Pancreas (tissue), 10 donors: ENCODE measurements around the gene CSK. TPM values are rescaled to one million over a fixed set of nuclear protein-coding genes. Genes with fewer than 3 reads are reported as not detected.

ENCODE experiments used
- ATAC-seq, 4 donors: fragments of 200-7000 bp; cut with Tn5 transposase; one replicate each; pipeline versions ENCODE4 v1.8.0 to v1.9.1; 2020; ENCODE audit warnings: mild to moderate bottlenecking in 4 of 4, moderate library complexity in 4 of 4
- DNase-seq, 6 donors: peaks; one replicate each; pipeline ENCODE4 v3.0.0-alpha.2; 2020
- FAIRE-seq: peaks from 2 replicates; lab custom pipeline; 2012; peaks lifted over from hg19 to GRCh38; lab: Jason Lieb, UNC
- H3K27ac ChIP-seq, 4 donors: fragments of 200-600 bp; sonication (generic); 1 replicate in 3 of 4; 2 replicates in 1 of 4; pipeline versions ENCODE4 v1.5.0 to v1.8.0; 2020
- H3K27me3 ChIP-seq, 4 donors: fragments of 200-600 bp; one replicate each; pipeline ENCODE4 v1.8.0; 2021
- H3K36me3 ChIP-seq, 3 donors: fragments of 200-600 bp; sonication (generic) in 1 of 3; one replicate each; pipeline versions ENCODE4 v1.5.0 to v1.8.0; 2020 to 2021
- H3K4me1 ChIP-seq, 3 donors: fragments of 200-600 bp; one replicate each; pipeline ENCODE4 v1.8.0; 2021
- H3K4me3 ChIP-seq, 4 donors: fragments of 200-600 bp; sonication (generic) in 2 of 4; one replicate each; pipeline versions ENCODE4 v1.5.0 to v1.8.0; 2020 to 2021
- H3K9me3 ChIP-seq, 4 donors: fragments of 200-600 bp; one replicate each; pipeline ENCODE4 v1.8.0; 2021
- CTCF ChIP-seq, 4 donors: fragments of 200-600 bp; sonication (generic) in 3 of 4; IDR thresholded peaks; one replicate each; pipeline versions ENCODE4 v1.5.0 to v1.8.0; 2021; ENCODE audit warnings: antibody characterized with exemption in 4 of 4
- WGBS, 2 donors: extraction: QIAGEN DNeasy Blood & Tissue Kit; methylation state at CpG; one replicate each; pipeline ENCODE4 v1.1.7; 2013; 5-methylcytosine and 5-hydroxymethylcytosine counted together
- intact Hi-C, 3 donors: fragments of 100-400 bp; cut with DNase I; formaldehyde crosslinking; loops; one replicate each; pipeline versions ENCODE4 v1.11.1 to v1.14.2; 2022
- polyA plus RNA-seq, 2 donors: library from polyadenylated mRNA; stranded (reverse); fragments of 200-250 nt; gene quantifications; one replicate each; pipeline ENCODE4 v1.2.3, GENCODE V29; 2013
- total RNA-seq, 6 donors: library from RNA; stranded (reverse); fragmentation: NEBNext Ultra II Directional in 4 of 6; extraction: Animal tissue kit (Norgen Biotek cat#: 25700) in 4 of 6; gene quantifications; one replicate each; pipeline versions ENCODE4 v1.2.1 to v1.2.4, GENCODE V29; 2021 to 2023
- donor health status: healthy with polysubstance abuse.
- donor health status: DM: no; HTN: no; CAD: no; lungs with moderate emphysema.
- donor health status: DM: no; HTN: no; CAD: no.
- donor health status: control.
- donor health status: control.
- donor health status: Bipolar disorder and iron deficiency.
- donor health status: DM: yes; HTN: yes; CAD: no.
- donor health status: DM: no; HTN: no; CAD: no.
- donor health status: DM: no; HTN: no; CAD: no.
- donor health status: DM: yes; HTN: yes; CAD: no.

Gene CSK
- total and polyA plus RNA-seq, 8 donors: 8.5 to 35.1 (median 16.2) TPM

GRCh38 chr15:74769463-74770025 lies 12.3 kb upstream of the CSK start:
- DNase-seq: no peak
- Histone ChIP-seq H3K36me3 (no peaks in the 10 kb centered on the region), H3K9me3 (no peaks in the 10 kb centered on the region), H3K27me3 (no peaks in the 10 kb centered on the region), H3K4me3 (no peak overlapping the region), H3K27ac (no peak overlapping the region), H3K4me1 (no peaks in the 10 kb centered on the region)
- intact Hi-C loops: loop anchor here (2.0 to 10.0 kb wide), 4 partner anchors 135 to 183 kb away; no protein-coding TSS in a partner anchor
- no peak for ATAC-seq
- TF ChIP-seq CTCF (IDR thresholded peaks at IDR 0.05): no peak
- FAIRE-seq: no peak
- WGBS, 2 donors: 46 to 47% methylated on average over 7 of the region's 7 CpGs

GRCh38 chr15:74770211-74770903 lies 11.5 kb upstream of the CSK start:
- H3K4me3 ChIP-seq: no peak overlapping the region
- FAIRE-seq (no peak), ATAC-seq (no peak), DNase-seq (peak in 1 of 6 donors; percentile 16)
- no peak for TF ChIP-seq CTCF (IDR thresholded peaks at IDR 0.05)
- intact Hi-C loops: loop anchor here (5.0 to 10.0 kb wide), 2 partner anchors 174 to 182 kb away; no protein-coding TSS in a partner anchor
- H3K27ac ChIP-seq: no peak overlapping the region
- no peaks in the 10 kb centered on the region for H3K27me3 ChIP-seq
- H3K9me3 ChIP-seq: no peaks in the 10 kb centered on the region
- 39 to 55% methylated on average over 4 of the region's 4 CpGs for WGBS, 2 donors
- H3K36me3 ChIP-seq: no peaks in the 10 kb centered on the region
- H3K4me1 ChIP-seq: no peaks in the 10 kb centered on the region

GRCh38 chr15:74773329-74773728 lies 8.6 kb upstream of the CSK start:
- DNase-seq (no peak), ATAC-seq (no peak)
- WGBS, 2 donors: 83 to 88% methylated on average over 5 of the region's 5 CpGs

GRCh38 chr15:74773731-74774252 lies 8.1 kb upstream of the CSK start:
- intact Hi-C loops: loop anchor here (5.0 to 10.0 kb wide), 2 partner anchors 171 to 179 kb away; no protein-coding TSS in a partner anchor
- Histone ChIP-seq H3K4me3 (no peak overlapping the region), H3K9me3 (no peaks in the 10 kb centered on the region), H3K4me1 (no peaks in the 10 kb centered on the region), H3K27me3 (no peaks in the 10 kb centered on the region), H3K27ac (no peak overlapping the region), H3K36me3 (no peaks in the 10 kb centered on the region)
- FAIRE-seq (no peak), DNase-seq (no peak), ATAC-seq (no peak)
- no peak for TF ChIP-seq CTCF (IDR thresholded peaks at IDR 0.05)
- 64 to 72% methylated on average over 5 of the region's 5 CpGs for WGBS, 2 donors

More at GRCh38 chr15:74773329-74773728, 8.6 kb upstream of the CSK start:
- no peak for FAIRE-seq
- no peaks in the 10 kb centered on the region for H3K9me3 ChIP-seq
- H3K27me3 ChIP-seq: no peaks in the 10 kb centered on the region
- intact Hi-C loops: loop anchor here (5.0 to 10.0 kb wide), 2 partner anchors 171 to 179 kb away; no protein-coding TSS in a partner anchor
- no peak for TF ChIP-seq CTCF (IDR thresholded peaks at IDR 0.05)
- H3K4me1 ChIP-seq: no peaks in the 10 kb centered on the region
- H3K36me3 ChIP-seq: no peaks in the 10 kb centered on the region
- H3K4me3 ChIP-seq: no peak overlapping the region
- no peak overlapping the region for H3K27ac ChIP-seq
